Pancreas (tissue), 10 donors: ENCODE measurements around the gene MYH14. TPM values are rescaled to one million over a fixed set of nuclear protein-coding genes. Genes with fewer than 3 reads are reported as not detected.

ENCODE experiments used
- ATAC-seq, 4 donors: fragments of 200-7000 bp; cut with Tn5 transposase; one replicate each; pipeline versions ENCODE4 v1.8.0 to v1.9.1; 2020; ENCODE audit warnings: mild to moderate bottlenecking in 4 of 4, moderate library complexity in 4 of 4
- DNase-seq, 6 donors: peaks; one replicate each; pipeline ENCODE4 v3.0.0-alpha.2; 2020
- FAIRE-seq: peaks from 2 replicates; lab custom pipeline; 2012; peaks lifted over from hg19 to GRCh38; lab: Jason Lieb, UNC
- H3K27ac ChIP-seq, 4 donors: fragments of 200-600 bp; sonication (generic); 1 replicate in 3 of 4; 2 replicates in 1 of 4; pipeline versions ENCODE4 v1.5.0 to v1.8.0; 2020
- H3K27me3 ChIP-seq, 4 donors: fragments of 200-600 bp; one replicate each; pipeline ENCODE4 v1.8.0; 2021
- H3K36me3 ChIP-seq, 3 donors: fragments of 200-600 bp; sonication (generic) in 1 of 3; one replicate each; pipeline versions ENCODE4 v1.5.0 to v1.8.0; 2020 to 2021
- H3K4me1 ChIP-seq, 3 donors: fragments of 200-600 bp; one replicate each; pipeline ENCODE4 v1.8.0; 2021
- H3K4me3 ChIP-seq, 4 donors: fragments of 200-600 bp; sonication (generic) in 2 of 4; one replicate each; pipeline versions ENCODE4 v1.5.0 to v1.8.0; 2020 to 2021
- H3K9me3 ChIP-seq, 4 donors: fragments of 200-600 bp; one replicate each; pipeline ENCODE4 v1.8.0; 2021
- WGBS, 2 donors: extraction: QIAGEN DNeasy Blood & Tissue Kit; methylation state at CpG; one replicate each; pipeline ENCODE4 v1.1.7; 2013; 5-methylcytosine and 5-hydroxymethylcytosine counted together
- intact Hi-C, 3 donors: fragments of 100-400 bp; cut with DNase I; formaldehyde crosslinking; loops; one replicate each; pipeline versions ENCODE4 v1.11.1 to v1.14.2; 2022
- polyA plus RNA-seq, 2 donors: library from polyadenylated mRNA; stranded (reverse); fragments of 200-250 nt; gene quantifications; one replicate each; pipeline ENCODE4 v1.2.3, GENCODE V29; 2013
- total RNA-seq, 6 donors: library from RNA; stranded (reverse); fragmentation: NEBNext Ultra II Directional in 4 of 6; extraction: Animal tissue kit (Norgen Biotek cat#: 25700) in 4 of 6; gene quantifications; one replicate each; pipeline versions ENCODE4 v1.2.1 to v1.2.4, GENCODE V29; 2021 to 2023
- TF ChIP-seq, protein P1 (sequence below), 4 donors: fragments of 200-600 bp; sonication (generic) in 3 of 4; IDR thresholded peaks; one replicate each; pipeline versions ENCODE4 v1.5.0 to v1.8.0; 2021; ENCODE audit warnings: antibody characterized with exemption in 4 of 4
- donor health status: healthy with polysubstance abuse.
- donor health status: DM: no; HTN: no; CAD: no; lungs with moderate emphysema.
- donor health status: DM: no; HTN: no; CAD: no.
- donor health status: control.
- donor health status: control.
- donor health status: Bipolar disorder and iron deficiency.
- donor health status: DM: yes; HTN: yes; CAD: no.
- donor health status: DM: no; HTN: no; CAD: no.
- donor health status: DM: no; HTN: no; CAD: no.
- donor health status: DM: yes; HTN: yes; CAD: no.

The MYH14 gene
- total and polyA plus RNA-seq, 8 donors = 21.4 to 75.7 (median 34.4) TPM

DNA sequence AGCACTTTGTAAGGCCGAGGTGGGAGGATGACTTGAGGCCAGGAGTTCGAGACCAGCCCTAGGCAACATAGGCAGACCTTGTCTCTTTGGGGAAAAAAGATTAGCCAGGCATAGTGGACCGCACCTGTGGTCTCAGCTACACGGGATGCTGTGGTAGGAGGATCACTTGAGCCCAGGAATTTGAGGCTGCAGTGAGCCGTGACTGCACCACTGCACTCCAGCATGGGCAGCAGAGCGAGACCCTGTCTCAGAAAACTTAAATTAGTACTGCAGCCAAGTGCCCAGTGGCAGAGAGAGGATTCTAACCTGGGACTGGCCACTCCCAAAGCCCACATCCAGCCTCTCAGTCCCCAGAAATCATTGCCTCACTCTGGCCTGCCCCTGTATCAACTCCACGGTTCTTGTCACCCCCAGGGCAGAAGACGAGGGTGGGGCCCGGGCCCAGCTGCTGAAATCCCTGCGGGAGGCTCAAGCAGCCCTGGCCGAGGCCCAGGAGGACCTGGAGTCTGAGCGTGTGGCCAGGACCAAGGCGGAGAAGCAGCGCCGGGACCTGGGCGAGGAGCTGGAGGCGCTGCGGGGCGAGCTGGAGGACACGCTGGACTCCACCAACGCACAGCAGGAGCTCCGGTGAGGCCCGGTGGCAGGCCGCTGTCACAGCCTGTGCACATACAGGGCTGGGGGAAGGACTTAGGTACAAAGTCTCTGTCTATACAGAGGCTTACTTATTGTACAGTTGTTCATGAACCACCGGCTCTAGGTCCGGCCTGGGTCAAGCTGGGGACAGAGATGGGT is 72.4 kb downstream of the MYH14 start:
- intact Hi-C loops = no loop called here
- no peak for FAIRE-seq

GRCh38 chr19:50276370-50277063 is 73.1 kb downstream of the MYH14 start:
- Histone ChIP-seq H3K9me3 (no peaks in the 10 kb centered on the region), H3K27me3 (no peaks in the 10 kb centered on the region), H3K4me3 (no peak overlapping the region), H3K36me3 (peaks cover 0 to 42% (median 0%) of the 10 kb centered on the region in 3 donors), H3K4me1 (no peaks in the 10 kb centered on the region), H3K27ac (no peak overlapping the region)
- ATAC-seq = no peak
- intact Hi-C loops = no loop called here
- 94 to 96% methylated on average over 14 to 15 of the region's 15 CpGs for WGBS, 2 donors
- TF ChIP-seq, protein P1, sequence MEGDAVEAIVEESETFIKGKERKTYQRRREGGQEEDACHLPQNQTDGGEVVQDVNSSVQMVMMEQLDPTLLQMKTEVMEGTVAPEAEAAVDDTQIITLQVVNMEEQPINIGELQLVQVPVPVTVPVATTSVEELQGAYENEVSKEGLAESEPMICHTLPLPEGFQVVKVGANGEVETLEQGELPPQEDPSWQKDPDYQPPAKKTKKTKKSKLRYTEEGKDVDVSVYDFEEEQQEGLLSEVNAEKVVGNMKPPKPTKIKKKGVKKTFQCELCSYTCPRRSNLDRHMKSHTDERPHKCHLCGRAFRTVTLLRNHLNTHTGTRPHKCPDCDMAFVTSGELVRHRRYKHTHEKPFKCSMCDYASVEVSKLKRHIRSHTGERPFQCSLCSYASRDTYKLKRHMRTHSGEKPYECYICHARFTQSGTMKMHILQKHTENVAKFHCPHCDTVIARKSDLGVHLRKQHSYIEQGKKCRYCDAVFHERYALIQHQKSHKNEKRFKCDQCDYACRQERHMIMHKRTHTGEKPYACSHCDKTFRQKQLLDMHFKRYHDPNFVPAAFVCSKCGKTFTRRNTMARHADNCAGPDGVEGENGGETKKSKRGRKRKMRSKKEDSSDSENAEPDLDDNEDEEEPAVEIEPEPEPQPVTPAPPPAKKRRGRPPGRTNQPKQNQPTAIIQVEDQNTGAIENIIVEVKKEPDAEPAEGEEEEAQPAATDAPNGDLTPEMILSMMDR (IDR thresholded peaks at IDR 0.05) = no peak
- no peak for DNase-seq
- FAIRE-seq = no peak

More for the DNA sequence above, 72.4 kb downstream of the MYH14 start:
- WGBS, 2 donors = 91% methylated on average over 25 to 26 of the region's 26 CpGs
- Histone ChIP-seq H3K4me3 (no peak overlapping the region), H3K4me1 (no peaks in the 10 kb centered on the region), H3K27me3 (no peaks in the 10 kb centered on the region), H3K36me3 (peaks cover 0 to 43% (median 0%) of the 10 kb centered on the region in 3 donors), H3K9me3 (no peaks in the 10 kb centered on the region), H3K27ac (no peak overlapping the region)
- no peak for ATAC-seq
- DNase-seq = peak in 1 of 6 donors; percentile 48
- TF ChIP-seq, protein P1 (IDR thresholded peaks at IDR 0.05) = no peak

DNA sequence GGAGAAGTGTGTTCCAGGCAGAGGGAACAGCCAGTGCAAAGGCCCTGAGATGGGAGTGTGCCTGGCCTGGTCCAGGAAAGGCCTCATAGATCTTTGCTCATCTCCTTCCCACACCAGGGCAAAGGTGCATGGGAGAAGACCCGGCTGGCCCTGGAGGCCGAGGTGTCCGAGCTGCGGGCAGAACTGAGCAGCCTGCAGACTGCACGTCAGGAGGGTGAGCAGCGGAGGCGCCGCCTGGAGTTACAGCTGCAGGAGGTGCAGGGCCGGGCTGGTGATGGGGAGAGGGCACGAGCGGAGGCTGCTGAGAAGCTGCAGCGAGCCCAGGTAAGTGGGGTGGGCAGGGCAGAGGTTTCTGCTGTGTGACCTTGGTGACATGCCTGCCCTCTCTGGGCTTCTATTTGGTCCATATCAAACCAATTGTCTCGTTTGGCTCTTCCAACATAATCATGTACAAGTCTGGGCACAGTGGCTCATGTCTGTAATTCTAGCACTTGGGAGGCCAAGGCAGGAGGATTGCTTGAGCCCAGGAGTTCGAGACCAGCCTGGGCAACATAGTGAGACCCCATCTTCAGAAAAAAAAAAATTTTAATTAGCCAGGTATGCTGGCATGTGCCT is 74.7 kb downstream of the MYH14 start:
- intact Hi-C loops = no loop called here
- TF ChIP-seq, protein P1 (IDR thresholded peaks at IDR 0.05) = no peak
- H3K9me3 ChIP-seq = no peaks in the 10 kb centered on the region
- H3K4me1 ChIP-seq = no peaks in the 10 kb centered on the region
- WGBS, 2 donors = 92 to 95% methylated on average over 14 of the region's 14 CpGs
- peak in 1 of 6 donors; percentile 63 for DNase-seq
- H3K27ac ChIP-seq = no peak overlapping the region
- no peak for FAIRE-seq
- H3K36me3 ChIP-seq = peaks cover 0 to 39% (median 0%) of the 10 kb centered on the region in 3 donors
- no peaks in the 10 kb centered on the region for H3K27me3 ChIP-seq
- no peak overlapping the region for H3K4me3 ChIP-seq
- ATAC-seq = no peak

DNA sequence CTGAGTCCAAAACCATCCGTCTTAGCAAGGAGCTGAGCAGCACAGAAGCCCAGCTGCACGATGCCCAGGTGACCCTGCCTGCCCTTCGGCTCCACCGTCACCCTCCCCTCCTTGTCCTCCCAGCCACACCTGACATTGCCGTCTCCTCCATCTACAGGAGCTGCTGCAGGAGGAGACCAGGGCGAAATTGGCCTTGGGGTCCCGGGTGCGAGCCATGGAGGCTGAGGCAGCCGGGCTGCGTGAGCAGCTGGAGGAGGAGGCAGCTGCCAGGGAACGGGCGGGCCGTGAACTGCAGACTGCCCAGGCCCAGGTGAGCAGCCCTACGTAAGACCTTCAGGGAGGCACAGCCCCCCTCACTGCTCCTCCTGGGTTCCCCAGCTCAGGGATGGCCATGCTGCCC is 76.7 kb downstream of the MYH14 start:
- TF ChIP-seq, protein P1 (IDR thresholded peaks at IDR 0.05) = no peak
- 92 to 93% methylated on average over 9 to 14 of the region's 14 CpGs for WGBS, 2 donors
- no peak for FAIRE-seq
- no peak for DNase-seq
- peaks cover 0 to 44% (median 0%) of the 10 kb centered on the region in 3 donors for H3K36me3 ChIP-seq
- no peaks in the 10 kb centered on the region for H3K27me3 ChIP-seq
- H3K4me1 ChIP-seq = no peaks in the 10 kb centered on the region
- no peak for ATAC-seq
- intact Hi-C loops = no loop called here
- H3K27ac ChIP-seq = no peak overlapping the region
- no peak overlapping the region for H3K4me3 ChIP-seq
- H3K9me3 ChIP-seq = no peaks in the 10 kb centered on the region
